ENCODE results near the gene CAPN14. TPM values are rescaled to one million over a fixed set of nuclear protein-coding genes. Genes with fewer than 3 reads are reported as not detected.

The CAPN14 gene
- total and polyA plus RNA-seq, 2 experiments from 2014 or later: 0.06 to 0.33 TPM

- DNase-seq (ENCODE audit: low spot score): no peak
Measured at GRCh38 chr2:31193806-31194205, 23.5 kb downstream of the CAPN14 start.

GRCh38 chr2:31192851-31193392 is 24.4 kb downstream of the CAPN14 start:
- no peak overlapping the region for H3K27ac ChIP-seq
- no peak for TF ChIP-seq CTCF (IDR thresholded peaks at IDR 0.05; ENCODE audit: poor library complexity)
- TF ChIP-seq EZH2phosphoT487 (IDR thresholded peaks at IDR 0.05; ENCODE audit: low read depth, severe bottlenecking, unreplicated experiment): no peak
- no peak for TF ChIP-seq EZH2 (IDR thresholded peaks at IDR 0.05; ENCODE audit: borderline replicate concordance)
- H2AFZ ChIP-seq: no peak overlapping the region
- DNase-seq (ENCODE audit: low spot score): no peak
- no peaks in the 10 kb centered on the region for H3K79me2 ChIP-seq
- H3K4me1 ChIP-seq (ENCODE audit: insufficient read depth): no peaks in the 10 kb centered on the region
- no peaks in the 10 kb centered on the region for H3K27me3 ChIP-seq
- no peaks in the 10 kb centered on the region for H3K9me2 ChIP-seq (replicated peaks; ENCODE audit: insufficient read depth)
- no peaks in the 10 kb centered on the region for H3K36me3 ChIP-seq (replicated peaks; ENCODE audit: insufficient read depth, low read depth)
- WGBS (ENCODE audit: low lambda C conversion rate, missing lambda C conversion rate): 91% methylated on average over 12 of the region's 12 CpGs
- H3K4me3 ChIP-seq: no peak overlapping the region
- no peaks in the 10 kb centered on the region for H3K9me3 ChIP-seq (ENCODE audit: low read depth)
- no peaks in the 10 kb centered on the region for H4K20me1 ChIP-seq (ENCODE audit: insufficient read depth, poor library complexity, severe bottlenecking)
- H3K4me2 ChIP-seq: no peak overlapping the region

More at GRCh38 chr2:31193806-31194205, 23.5 kb downstream of the CAPN14 start:
- no peaks in the 10 kb centered on the region for H3K79me2 ChIP-seq
- H3K4me1 ChIP-seq (ENCODE audit: insufficient read depth): no peaks in the 10 kb centered on the region
- no peak overlapping the region for H2AFZ ChIP-seq
- H3K27me3 ChIP-seq: no peaks in the 10 kb centered on the region
- no peaks in the 10 kb centered on the region for H3K9me3 ChIP-seq (ENCODE audit: low read depth)
- no peaks in the 10 kb centered on the region for H3K36me3 ChIP-seq (replicated peaks; ENCODE audit: insufficient read depth, low read depth)
- no peaks in the 10 kb centered on the region for H3K9me2 ChIP-seq (replicated peaks; ENCODE audit: insufficient read depth)
- no peak overlapping the region for H3K27ac ChIP-seq
- WGBS (ENCODE audit: low lambda C conversion rate, missing lambda C conversion rate): 85% methylated on average over 4 of the region's 4 CpGs
- TF ChIP-seq EZH2 (IDR thresholded peaks at IDR 0.05; ENCODE audit: borderline replicate concordance): no peak
- no peak for TF ChIP-seq CTCF (IDR thresholded peaks at IDR 0.05; ENCODE audit: poor library complexity)
- TF ChIP-seq EZH2phosphoT487 (IDR thresholded peaks at IDR 0.05; ENCODE audit: low read depth, severe bottlenecking, unreplicated experiment): no peak
- H3K4me3 ChIP-seq: no peak overlapping the region
- no peak overlapping the region for H3K4me2 ChIP-seq
- H4K20me1 ChIP-seq (ENCODE audit: insufficient read depth, poor library complexity, severe bottlenecking): no peaks in the 10 kb centered on the region

GRCh38 chr2:31192396-31192795 is 24.9 kb downstream of the CAPN14 start:
- TF ChIP-seq EZH2 (IDR thresholded peaks at IDR 0.05; ENCODE audit: borderline replicate concordance) (no peak), EZH2phosphoT487 (IDR thresholded peaks at IDR 0.05; ENCODE audit: low read depth, severe bottlenecking, unreplicated experiment) (no peak), CTCF (IDR thresholded peaks at IDR 0.05; ENCODE audit: poor library complexity) (no peak)
- 98% methylated on average over 2 of the region's 2 CpGs for WGBS (ENCODE audit: low lambda C conversion rate, missing lambda C conversion rate)
- no peak for DNase-seq (ENCODE audit: low spot score)

More at GRCh38 chr2:31192396-31192795, 24.9 kb downstream of the CAPN14 start:
- Histone ChIP-seq H3K27ac (no peak overlapping the region), H2AFZ (no peak overlapping the region), H3K27me3 (no peaks in the 10 kb centered on the region), H3K4me3 (no peak overlapping the region), H3K79me2 (no peaks in the 10 kb centered on the region), H3K4me1 (ENCODE audit: insufficient read depth) (no peaks in the 10 kb centered on the region), H3K4me2 (no peak overlapping the region), H3K9me3 (ENCODE audit: low read depth) (no peaks in the 10 kb centered on the region), H4K20me1 (ENCODE audit: insufficient read depth, poor library complexity, severe bottlenecking) (no peaks in the 10 kb centered on the region), H3K9me2 (replicated peaks; ENCODE audit: insufficient read depth) (no peaks in the 10 kb centered on the region), H3K36me3 (replicated peaks; ENCODE audit: insufficient read depth, low read depth) (no peaks in the 10 kb centered on the region)
